H1 (cell line): ENCODE measurements around the gene APLP2. TPM values are rescaled to one million over a fixed set of nuclear protein-coding genes. Genes with fewer than 3 reads are reported as not detected.

Source experiments
- CTCF ChIA-PET: fragments of 300-600 bp; sonication (Branson Sonifier 250); formaldehyde crosslinking; loops from one replicate; lab custom pipeline; 2021; ENCODE audit not compliant: partially characterized antibody; lab: Charles Lee
- POLR2A ChIA-PET: fragments of 300-600 bp; sonication (Branson Sonifier 250); formaldehyde crosslinking; loops from one replicate; lab custom pipeline; 2021; ENCODE audit warnings: inconsistent platforms; ENCODE audit not compliant: partially characterized antibody; lab: Charles Lee
- DNase-seq, 2 experiments: peaks; one replicate each; pipeline versions ENCODE4 v3.0.0 to v3.0.0-alpha.2; 2010 to 2022; ENCODE audit warnings: low spot score in 2 of 2, low read depth in 1 of 2, mixed read lengths in 1 of 2
- FAIRE-seq: peaks from 2 replicates; lab custom pipeline; 2011; peaks lifted over from hg19 to GRCh38; lab: Jason Lieb, UNC
- H2AFZ ChIP-seq: 2 replicates; pipeline ENCODE4 v1.8.1; 2012; ENCODE audit warnings: low read length, inconsistent platforms
- H2AK5ac ChIP-seq: 2 replicates; pipeline ENCODE4 v1.6.1; 2013; ENCODE audit warnings: low read depth, low read length
- H2BK120ac ChIP-seq: replicated peaks from 2 replicates; pipeline ENCODE3; 2013; ENCODE audit warnings: low read depth, low read length, inconsistent platforms
- H2BK12ac ChIP-seq: 2 replicates; pipeline ENCODE4 v1.6.1; 2013; ENCODE audit warnings: low read depth, low read length
- H2BK15ac ChIP-seq: 2 replicates; pipeline ENCODE4 v1.6.1; 2013; ENCODE audit warnings: low read length
- H2BK20ac ChIP-seq: 2 replicates; pipeline ENCODE4 v1.6.1; 2013; ENCODE audit warnings: low read length
- H2BK5ac ChIP-seq: 2 replicates; pipeline ENCODE4 v1.6.1; 2013; ENCODE audit warnings: low read depth, low read length
- H3K14ac ChIP-seq: 2 replicates; pipeline ENCODE4 v1.6.1; 2013; ENCODE audit warnings: inconsistent platforms; ENCODE audit not compliant: insufficient read length
- H3K18ac ChIP-seq: 2 replicates; pipeline ENCODE4 v1.6.1; 2013; ENCODE audit warnings: low read length; ENCODE audit errors: extremely low read depth
- H3K23ac ChIP-seq: 2 replicates; pipeline ENCODE4 v1.6.1; 2013; ENCODE audit warnings: inconsistent platforms; ENCODE audit not compliant: insufficient read length
- H3K23me2 ChIP-seq: 2 replicates; pipeline ENCODE4 v1.6.1; 2013; ENCODE audit warnings: low read depth, low read length
- H3K27ac ChIP-seq: 2 replicates; pipeline ENCODE4 v1.6.1; 2011; ENCODE audit warnings: low read depth, low read length, inconsistent platforms
- H3K27me3 ChIP-seq, 4 experiments: replicated peaks in 1 of 4; 1 replicate in 1 of 4; 2 replicates in 3 of 4; pipeline versions ENCODE4 v1.6.1 to v1.8.1; 2011 to 2013; ENCODE audit warnings: low read length in 3 of 4, mild to moderate bottlenecking in 3 of 4, inconsistent platforms in 2 of 4, mixed read lengths in 2 of 4, moderate library complexity in 1 of 4; ENCODE audit not compliant: control insufficient read depth in 3 of 4, insufficient read depth in 3 of 4; ENCODE audit errors: extremely low read depth in 1 of 4
- H3K36me3 ChIP-seq, 4 experiments: 2 replicates each; pipeline versions ENCODE4 v1.6.1 to v1.8.1; 2011 to 2013; ENCODE audit warnings: mild to moderate bottlenecking in 4 of 4, low read length in 3 of 4, moderate library complexity in 2 of 4, control low read depth in 1 of 4, inconsistent platforms in 1 of 4; ENCODE audit not compliant: insufficient read depth in 4 of 4, control insufficient read depth in 2 of 4
- H3K4ac ChIP-seq: replicated peaks from 2 replicates; pipeline ENCODE3; 2013; ENCODE audit warnings: low read length, low read depth, mixed read lengths, inconsistent platforms; ENCODE audit not compliant: insufficient read length
- H3K4me1 ChIP-seq, 4 experiments: replicated peaks in 1 of 4; 1 replicate in 1 of 4; 2 replicates in 3 of 4; pipeline versions ENCODE4 v1.6.1 to v1.8.1; 2011 to 2013; ENCODE audit warnings: low read length in 3 of 4, inconsistent platforms in 2 of 4, mixed read lengths in 1 of 4; ENCODE audit not compliant: insufficient read depth in 4 of 4, control insufficient read depth in 3 of 4
- H3K4me2 ChIP-seq, 2 experiments: 2 replicates each; pipeline versions ENCODE4 v1.6.1 to v1.8.1; 2011 to 2013; ENCODE audit warnings: low read depth in 2 of 2, low read length in 2 of 2, control low read depth in 1 of 2, inconsistent platforms in 1 of 2, mild to moderate bottlenecking in 1 of 2; ENCODE audit not compliant: insufficient read depth in 1 of 2
- H3K4me3 ChIP-seq, 4 experiments: fragments of 200-600, 300-600 bp in 1 of 4; sonication (generic), shearing (Covaris generic), sonication (Bioruptor Twin) in 1 of 4; 2 replicates each; pipeline versions ENCODE4 v1.5.1 to v1.8.1; 2011 to 2016; ENCODE audit warnings: low read length in 4 of 4, low read depth in 3 of 4, control low read depth in 2 of 4, inconsistent platforms in 2 of 4, mild to moderate bottlenecking in 2 of 4, mixed read lengths in 1 of 4, moderate library complexity in 1 of 4; ENCODE audit not compliant: insufficient read depth in 2 of 4; ENCODE audit errors: extremely low read depth in 1 of 4
- H3K56ac ChIP-seq: replicated peaks from 2 replicates; pipeline ENCODE3; 2013; ENCODE audit warnings: low read depth, mild to moderate bottlenecking, mixed read lengths, low read length, inconsistent platforms; ENCODE audit not compliant: insufficient read length
- H3K79me1 ChIP-seq: 2 replicates; pipeline ENCODE4 v1.6.1; 2013; ENCODE audit warnings: low read depth, low read length, control low read depth
- H3K79me2 ChIP-seq, 2 experiments: 2 replicates each; pipeline versions ENCODE4 v1.6.1 to v1.8.1; 2012 to 2013; ENCODE audit warnings: low read length in 2 of 2, mild to moderate bottlenecking in 2 of 2, inconsistent platforms in 1 of 2; ENCODE audit not compliant: insufficient read depth in 2 of 2, control insufficient read depth in 1 of 2
- H3K9ac ChIP-seq, 4 experiments: replicated peaks in 1 of 4; 1 replicate in 1 of 4; 2 replicates in 3 of 4; pipeline versions ENCODE4 v1.6.1 to v1.8.1; 2011 to 2013; ENCODE audit warnings: low read depth in 3 of 4, low read length in 3 of 4, control low read depth in 2 of 4, mild to moderate bottlenecking in 2 of 4, moderate library complexity in 2 of 4, inconsistent platforms in 1 of 4; ENCODE audit errors: extremely low read depth in 1 of 4
- H3K9me3 ChIP-seq, 2 experiments: 2 replicates each; pipeline versions ENCODE4 v1.6.1 to v1.8.1; 2012 to 2013; ENCODE audit warnings: mild to moderate bottlenecking in 2 of 2, moderate library complexity in 2 of 2, control low read depth in 1 of 2, inconsistent platforms in 1 of 2, low read depth in 1 of 2, low read length in 1 of 2, mixed read lengths in 1 of 2; ENCODE audit not compliant: insufficient read depth in 2 of 2
- H4K20me1 ChIP-seq, 2 experiments: replicated peaks in 1 of 2; 2 replicates each; pipeline versions ENCODE3 to v1.8.1; 2011 to 2013; ENCODE audit warnings: inconsistent platforms in 2 of 2, low read length in 2 of 2, mild to moderate bottlenecking in 1 of 2; ENCODE audit not compliant: insufficient read depth in 2 of 2, control insufficient read depth in 1 of 2
- H4K5ac ChIP-seq: 2 replicates; pipeline ENCODE4 v1.6.1; 2013; ENCODE audit warnings: low read length, low read depth, mixed read lengths, inconsistent platforms; ENCODE audit not compliant: insufficient read length
- H4K8ac ChIP-seq: 2 replicates; pipeline ENCODE4 v1.8.0; 2013; ENCODE audit warnings: mild to moderate bottlenecking, moderate library complexity, low read length, inconsistent platforms; ENCODE audit not compliant: insufficient read depth; ENCODE audit errors: extremely low read depth
- H4K91ac ChIP-seq: replicated peaks from 2 replicates; pipeline ENCODE3; 2013; ENCODE audit warnings: low read length, mixed read lengths, inconsistent platforms; ENCODE audit not compliant: insufficient read length
- GTF2F1 ChIP-seq: IDR thresholded peaks from 2 replicates; pipeline ENCODE4 v1.6.1; 2012; ENCODE audit warnings: low read depth, low read length, improper control_type of control experiment, borderline replicate concordance
- SIN3A ChIP-seq, 2 experiments: IDR thresholded peaks in 1 of 2; conservative IDR thresholded peaks in 1 of 2; 2 replicates each; pipeline ENCODE4 v1.6.1; 2011 to 2012; ENCODE audit warnings: low read length in 2 of 2, improper control_type of control experiment in 1 of 2, low read depth in 1 of 2, mild to moderate bottlenecking in 1 of 2
- SIX5 ChIP-seq: IDR thresholded peaks from 2 replicates; pipeline ENCODE4 v1.6.1; 2011; ENCODE audit warnings: mild to moderate bottlenecking, low read depth, low read length
- TCF12 ChIP-seq: IDR thresholded peaks from 2 replicates; pipeline ENCODE4 v1.6.1; 2011; ENCODE audit warnings: low read depth, mild to moderate bottlenecking, low read length
- WGBS, 2 experiments: shearing (Covaris generic) in 1 of 2; methylation state at CpG; one replicate each; pipeline versions ENCODE4 v1.1.6 to v1.1.7; 2013 to 2015; ENCODE audit warnings: low lambda C conversion rate in 2 of 2, mixed read lengths in 2 of 2, inconsistent platforms in 1 of 2, low coverage in 1 of 2, missing lambda C conversion rate in 1 of 2; ENCODE audit not compliant: insufficient replicate concordance in 2 of 2, insufficient coverage in 1 of 2, insufficient read length in 1 of 2; ENCODE audit errors: extremely low coverage in 1 of 2, missing lambda C conversion rate in 1 of 2; 5-methylcytosine and 5-hydroxymethylcytosine counted together
- polyA plus RNA-seq, 7 experiments: library from polyadenylated mRNA; depleted of rRNA in 3 of 7; stranded (reverse) in 5 of 7; unstranded in 2 of 7; fragments of >200 nt in 5 of 7; fragments of 200-250 nt in 2 of 7; gene quantifications; 1 replicate in 5 of 7; 2 replicates in 1 of 7; 4 replicates in 1 of 7; pipeline versions ENCODE4 v1.2.1 to v1.2.3, GENCODE V29; 2011 to 2013; ENCODE audit warnings: missing spikeins in 2 of 7, mixed read lengths in 2 of 7
- total RNA-seq: library from RNA; stranded (reverse); fragmentation: NEBNext Ultra II Directional; extraction: Animal tissue kit (Norgen Biotek cat#: 25700); gene quantifications from 2 replicates; pipeline ENCODE4 v1.2.1, GENCODE V29; 2021

APLP2 gene
- total and polyA plus RNA-seq, 2 of the 8 experiments (the other 6 are each of a cell fraction or from before 2014, with no cell fraction given), result 222 to 315 TPM

- Histone ChIP-seq H3K9me3 (peaks cover 3 to 13% of the 10 kb centered on the region in 2 experiments; a peak in 2 of 4 replicates), H3K4ac (no peak overlapping the region), H3K23me2 (no peaks in the 10 kb centered on the region), H3K4me3 (no peak overlapping the region), H3K27me3 (no peaks in the 10 kb centered on the region), H4K8ac (no peak overlapping the region), H3K23ac (no peak overlapping the region), H2BK5ac (no peak overlapping the region), H3K4me2 (no peak overlapping the region), H3K4me1 (peaks cover 0 to 4% (median 2%) of the 10 kb centered on the region in 4 experiments; a peak in 2 of 7 replicates), H2BK15ac (no peak overlapping the region), H4K20me1 (peaks cover 0 to 8% of the 10 kb centered on the region in 2 experiments), H2BK120ac (no peak overlapping the region), H3K36me3 (peaks cover 0 to 9% (median 0%) of the 10 kb centered on the region in 4 experiments; a peak in 3 of 8 replicates), H2AK5ac (no peak overlapping the region), H2BK20ac (no peak overlapping the region), H3K27ac (no peak overlapping the region), H4K91ac (no peak overlapping the region), H2AFZ (no peak overlapping the region), H3K79me2 (peaks cover 17 to 69% of the 10 kb centered on the region in 2 experiments), H3K18ac (no peak overlapping the region), H3K79me1 (peaks cover 9% of the 10 kb centered on the region), H2BK12ac (no peak overlapping the region), H3K56ac (no peak overlapping the region), H4K5ac (no peak overlapping the region), H3K9ac (no peak overlapping the region), H3K14ac (no peak overlapping the region)
- DNase-seq, result no peak
- CTCF ChIA-PET, result no interaction called here
- TF ChIP-seq SIN3A (conservative IDR thresholded peaks at IDR 0.05 in 1 of 2, IDR thresholded peaks at IDR 0.05 in 1 of 2; ENCODE audit: low read depth in 1 of 2, low read length in 2 of 2), result no peak
- TF ChIP-seq GTF2F1, result no peak
- TF ChIP-seq TCF12, result no peak
- no peak for TF ChIP-seq SIX5
- WGBS, 2 experiments, result 82% methylated on average over 1 of the region's 4 CpGs; no CpG with 5 or more reads in 1 of the 2 experiments
- no peak for FAIRE-seq
- POLR2A ChIA-PET, result no interaction called here
Observed at GRCh38 chr11:130092661-130093060, 23.0 kb downstream of the APLP2 start.
